HCT116 (cell line): ENCODE measurements around the gene PI4K2A.

Experiments
- CTCF ChIP-seq, 3 experiments: fragments of 200-600 bp in 1 of 3; sonication (generic) in 1 of 3; IDR thresholded peaks in 2 of 3; conservative IDR thresholded peaks in 1 of 3; 2 replicates each; pipeline ENCODE4 v1.5.1; 2012 to 2017; ENCODE audit warnings: low read depth in 2 of 3, low read length in 2 of 3, antibody characterized with exemption in 1 of 3, borderline replicate concordance in 1 of 3, control low read depth in 1 of 3, mild to moderate bottlenecking in 1 of 3, mixed read lengths in 1 of 3, mixed run types in 1 of 3, moderate library complexity in 1 of 3; ENCODE audit not compliant: insufficient read depth in 1 of 3
- EZH2 ChIP-seq: fragments of 200-600 bp; sonication (generic); IDR thresholded peaks from 2 replicates; pipeline ENCODE4 v1.6.1; 2017; ENCODE audit warnings: antibody characterized with exemption, mixed run types
- POLR2A ChIP-seq: IDR thresholded peaks from 2 replicates; pipeline ENCODE4 v1.7.0; 2011; ENCODE audit warnings: borderline replicate concordance; ENCODE audit not compliant: insufficient read depth, insufficient read length; ENCODE audit errors: extremely low read depth
- SRF ChIP-seq: IDR thresholded peaks from 2 replicates; pipeline ENCODE4 v1.6.1; 2012; ENCODE audit warnings: low read depth
- TCF7L2 ChIP-seq: IDR thresholded peaks from 2 replicates; pipeline ENCODE4 v1.7.0; 2011; ENCODE audit warnings: borderline replicate concordance, inconsistent platforms; ENCODE audit not compliant: insufficient read depth, insufficient read length; ENCODE audit errors: extremely low read depth
- YY1 ChIP-seq: IDR thresholded peaks from 2 replicates; pipeline ENCODE4 v1.6.1; 2011; ENCODE audit warnings: low read length, low read depth, moderate library complexity, mild to moderate bottlenecking; ENCODE audit not compliant: insufficient replicate concordance; ENCODE audit errors: extremely low read depth

DNA sequence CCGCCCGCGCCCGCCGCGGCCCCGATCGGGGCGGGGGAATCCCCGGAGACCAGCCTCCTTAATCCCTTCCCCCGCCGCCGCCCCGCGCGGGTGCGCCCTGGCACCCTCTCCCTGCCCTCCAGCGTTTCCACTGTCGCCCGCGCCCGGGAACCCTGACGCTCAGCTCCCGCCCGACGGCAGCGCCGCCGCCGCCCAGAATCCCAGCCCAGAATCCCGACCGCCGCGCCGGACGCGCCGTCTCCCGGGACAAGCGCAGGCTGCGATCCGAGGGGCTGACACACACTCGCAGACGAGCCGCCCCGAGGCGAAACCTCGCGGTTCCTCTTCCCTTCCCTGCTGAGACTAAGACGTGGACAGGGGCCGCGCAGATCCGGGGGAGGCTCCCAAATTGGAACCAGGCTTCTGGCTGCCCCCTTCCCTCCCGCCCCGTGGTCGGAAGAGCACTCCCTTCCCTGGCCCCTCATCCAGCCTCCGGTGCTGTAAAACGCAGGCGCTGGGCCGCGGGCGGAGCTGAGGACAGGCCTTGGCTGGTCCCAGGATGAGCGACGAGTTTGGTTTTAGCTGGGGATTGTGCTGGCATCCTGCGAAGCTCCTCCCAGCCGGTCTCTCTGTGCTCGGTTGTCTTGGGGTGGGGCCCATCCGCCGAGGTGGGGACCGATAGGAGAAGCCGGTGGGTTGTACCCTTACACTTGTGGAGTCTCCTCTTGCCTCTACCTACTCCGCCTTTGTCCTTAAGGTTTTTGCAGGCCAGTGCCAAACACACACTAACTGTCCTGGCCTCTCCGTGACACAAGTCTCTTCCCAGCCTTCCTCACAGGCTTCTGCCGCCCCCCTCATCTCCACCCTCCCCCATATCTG, 74.2 kb downstream of the PI4K2A start:
- no peak for TF ChIP-seq CTCF (IDR thresholded peaks at IDR 0.05 in 2 of 3, conservative IDR thresholded peaks at IDR 0.05 in 1 of 3; ENCODE audit: borderline replicate concordance in 1 of 3, insufficient read depth in 1 of 3, low read depth in 2 of 3, low read length in 2 of 3)
- TF ChIP-seq TCF7L2, result no peak
- TF ChIP-seq POLR2A, result no peak
- no peak for TF ChIP-seq EZH2
- TF ChIP-seq YY1, result no peak
- no peak for TF ChIP-seq SRF
